ENCODE results near the gene REXO5.
"Not testable (repeated sequence)": the region's sequence is repeated elsewhere in the genome, so short reads cannot be mapped to it uniquely, and the experiment has no call there.

The REXO5 gene

GRCh38 chr16:20801278-20801677, 5.0 kb upstream of the REXO5 start:
- no peak for DNase-seq

GRCh38 chr16:20803192-20803560, 3.2 kb upstream of the REXO5 start:
- DNase-seq: no peak

GRCh38 chr16:20803561-20804214, 2.6 kb upstream of the REXO5 start:
- no peak for DNase-seq

- not testable (repeated sequence) for DNase-seq
These were observed 601 bp upstream of the REXO5 start for GRCh38 chr16:20805684-20806167.

GRCh38 chr16:20807862-20808261, 1.5 kb downstream of the REXO5 start:
- no peak for DNase-seq

GRCh38 chr16:20811889-20812439, 5.6 kb downstream of the REXO5 start:
- DNase-seq: no peak

GRCh38 chr16:20812510-20812909, 6.2 kb downstream of the REXO5 start:
- DNase-seq: no peak

- no peak for DNase-seq
These were observed 8.5 kb downstream of the REXO5 start for GRCh38 chr16:20814784-20815183.

GRCh38 chr16:20818929-20819585, 12.7 kb downstream of the REXO5 start:
- DNase-seq: no peak

GRCh38 chr16:20821682-20822081, 15.4 kb downstream of the REXO5 start:
- no peak for DNase-seq

- no peak for DNase-seq
These were observed 16.4 kb downstream of the REXO5 start for GRCh38 chr16:20822521-20823325.

GRCh38 chr16:20826039-20826566, 19.8 kb downstream of the REXO5 start:
- no peak for DNase-seq

- DNase-seq: no peak
These were observed 23.2 kb downstream of the REXO5 start for GRCh38 chr16:20829536-20829935.

GRCh38 chr16:20830372-20830771, 24.0 kb downstream of the REXO5 start:
- DNase-seq: no peak

- no peak for DNase-seq
These were observed 26.8 kb downstream of the REXO5 start for GRCh38 chr16:20833086-20833485.

GRCh38 chr16:20838240-20838639, 31.9 kb downstream of the REXO5 start:
- no peak for DNase-seq

GRCh38 chr16:20839504-20839903, 33.2 kb downstream of the REXO5 start:
- no peak for DNase-seq

GRCh38 chr16:20844054-20844453, 37.7 kb downstream of the REXO5 start:
- DNase-seq: no peak

- no peak for DNase-seq
These were observed 38.3 kb downstream of the REXO5 start for GRCh38 chr16:20844588-20844987.

GRCh38 chr16:20846030-20846429, 39.7 kb downstream of the REXO5 start:
- no peak for DNase-seq

- no peak for DNase-seq
These were observed 40.2 kb downstream of the REXO5 start for GRCh38 chr16:20846551-20846950.

GRCh38 chr16:20847550-20847949, 41.2 kb downstream of the REXO5 start:
- no peak for DNase-seq

Measured in T-helper 9 cell (primary cell).